K562 (cell line): ENCODE results near the gene FBLN2. TPM values are rescaled to one million over a fixed set of nuclear protein-coding genes. Genes with fewer than 3 reads are reported as not detected.

Source experiments
- ZNF253 ChIP-seq: fragments of 250-450 bp; sonication (Bioruptor Pico); conservative IDR thresholded peaks from 2 replicates; pipeline ENCODE4 v1.6.1; 2021; ENCODE audit warnings: mild to moderate bottlenecking
- ZNF274 ChIP-seq: IDR thresholded peaks from 2 replicates; pipeline ENCODE4 v1.6.1; 2011; ENCODE audit warnings: low read depth, mild to moderate bottlenecking, low read length, moderate library complexity, borderline replicate concordance
- ZNF695 ChIP-seq: fragments of 450-650 bp; formaldehyde crosslinking; IDR thresholded peaks from 2 replicates; pipeline ENCODE4 v1.4.0; 2020; ENCODE audit warnings: mild to moderate bottlenecking, moderate library complexity
- polyA plus RNA-seq, 8 experiments: library from polyadenylated mRNA; depleted of rRNA in 4 of 8; stranded (reverse) in 5 of 8; unstranded in 3 of 8; fragments of >200 nt; fragmentation: Nextera tagmentation in 2 of 8; fragmentation: Illumina TruSeq in 1 of 8; extraction: Ambion mirVana in 2 of 8; extraction: Trizol in 1 of 8; gene quantifications; 2 replicates each; pipeline versions ENCODE4 v1.2.1 to v1.2.3, GENCODE V29; 2011 to 2014; ENCODE audit warnings: inconsistent platforms in 1 of 8, missing spikeins in 1 of 8
- total RNA-seq, 7 experiments: library from RNA; depleted of rRNA in 6 of 7; stranded (reverse); fragments of >200 nt in 6 of 7; fragmentation: Illumina TruSeq in 2 of 7; extraction: Trizol in 2 of 7; gene quantifications; 2 replicates each; pipeline versions ENCODE4 v1.2.1 to v1.2.3, GENCODE V29; 2011 to 2021; ENCODE audit warnings: low replicate concordance in 1 of 7
- TF ChIP-seq, protein P1 (sequence below): fragments of 450-650 bp; IDR thresholded peaks from 2 replicates; pipeline ENCODE4 v1.6.1; 2016; ENCODE audit warnings: mild to moderate bottlenecking
- TF ChIP-seq, protein P2 (sequence below): sonication (generic); formaldehyde crosslinking; IDR thresholded peaks from 2 replicates; pipeline ENCODE4 v1.8.1; 2023; ENCODE audit warnings: missing genetic modification reagents, mild to moderate bottlenecking, borderline replicate concordance

The FBLN2 gene
- total and polyA plus RNA-seq, 9 of the 15 experiments (the other 6 are each of a cell fraction or from before 2014, with no cell fraction given): 0.03 to 0.10 (median 0.04) TPM; not detected in 6

DNA sequence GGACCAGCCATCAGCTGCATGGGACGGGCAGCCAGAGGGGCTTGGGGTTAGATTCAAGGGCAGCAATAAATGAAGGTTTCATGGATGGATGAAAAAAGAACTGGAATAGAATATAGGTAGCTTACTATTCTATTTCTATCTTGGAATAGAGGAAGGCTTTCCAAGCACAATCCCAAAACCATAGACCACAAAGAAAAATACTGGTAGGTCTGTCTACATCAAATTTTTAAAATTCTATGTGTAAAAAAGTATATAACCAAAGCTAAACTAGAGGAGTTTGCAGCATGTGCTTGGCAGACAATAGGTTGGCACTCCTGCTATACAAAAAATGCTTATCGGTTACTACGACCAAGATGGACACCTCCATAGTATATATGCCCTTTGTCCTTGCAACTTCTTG is 7.2 kb upstream of the FBLN2 start (continued):
- TF ChIP-seq, protein P1, sequence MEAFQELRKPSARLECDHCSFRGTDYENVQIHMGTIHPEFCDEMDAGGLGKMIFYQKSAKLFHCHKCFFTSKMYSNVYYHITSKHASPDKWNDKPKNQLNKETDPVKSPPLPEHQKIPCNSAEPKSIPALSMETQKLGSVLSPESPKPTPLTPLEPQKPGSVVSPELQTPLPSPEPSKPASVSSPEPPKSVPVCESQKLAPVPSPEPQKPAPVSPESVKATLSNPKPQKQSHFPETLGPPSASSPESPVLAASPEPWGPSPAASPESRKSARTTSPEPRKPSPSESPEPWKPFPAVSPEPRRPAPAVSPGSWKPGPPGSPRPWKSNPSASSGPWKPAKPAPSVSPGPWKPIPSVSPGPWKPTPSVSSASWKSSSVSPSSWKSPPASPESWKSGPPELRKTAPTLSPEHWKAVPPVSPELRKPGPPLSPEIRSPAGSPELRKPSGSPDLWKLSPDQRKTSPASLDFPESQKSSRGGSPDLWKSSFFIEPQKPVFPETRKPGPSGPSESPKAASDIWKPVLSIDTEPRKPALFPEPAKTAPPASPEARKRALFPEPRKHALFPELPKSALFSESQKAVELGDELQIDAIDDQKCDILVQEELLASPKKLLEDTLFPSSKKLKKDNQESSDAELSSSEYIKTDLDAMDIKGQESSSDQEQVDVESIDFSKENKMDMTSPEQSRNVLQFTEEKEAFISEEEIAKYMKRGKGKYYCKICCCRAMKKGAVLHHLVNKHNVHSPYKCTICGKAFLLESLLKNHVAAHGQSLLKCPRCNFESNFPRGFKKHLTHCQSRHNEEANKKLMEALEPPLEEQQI: no peak
- no peak for TF ChIP-seq ZNF274
- TF ChIP-seq, protein P2, sequence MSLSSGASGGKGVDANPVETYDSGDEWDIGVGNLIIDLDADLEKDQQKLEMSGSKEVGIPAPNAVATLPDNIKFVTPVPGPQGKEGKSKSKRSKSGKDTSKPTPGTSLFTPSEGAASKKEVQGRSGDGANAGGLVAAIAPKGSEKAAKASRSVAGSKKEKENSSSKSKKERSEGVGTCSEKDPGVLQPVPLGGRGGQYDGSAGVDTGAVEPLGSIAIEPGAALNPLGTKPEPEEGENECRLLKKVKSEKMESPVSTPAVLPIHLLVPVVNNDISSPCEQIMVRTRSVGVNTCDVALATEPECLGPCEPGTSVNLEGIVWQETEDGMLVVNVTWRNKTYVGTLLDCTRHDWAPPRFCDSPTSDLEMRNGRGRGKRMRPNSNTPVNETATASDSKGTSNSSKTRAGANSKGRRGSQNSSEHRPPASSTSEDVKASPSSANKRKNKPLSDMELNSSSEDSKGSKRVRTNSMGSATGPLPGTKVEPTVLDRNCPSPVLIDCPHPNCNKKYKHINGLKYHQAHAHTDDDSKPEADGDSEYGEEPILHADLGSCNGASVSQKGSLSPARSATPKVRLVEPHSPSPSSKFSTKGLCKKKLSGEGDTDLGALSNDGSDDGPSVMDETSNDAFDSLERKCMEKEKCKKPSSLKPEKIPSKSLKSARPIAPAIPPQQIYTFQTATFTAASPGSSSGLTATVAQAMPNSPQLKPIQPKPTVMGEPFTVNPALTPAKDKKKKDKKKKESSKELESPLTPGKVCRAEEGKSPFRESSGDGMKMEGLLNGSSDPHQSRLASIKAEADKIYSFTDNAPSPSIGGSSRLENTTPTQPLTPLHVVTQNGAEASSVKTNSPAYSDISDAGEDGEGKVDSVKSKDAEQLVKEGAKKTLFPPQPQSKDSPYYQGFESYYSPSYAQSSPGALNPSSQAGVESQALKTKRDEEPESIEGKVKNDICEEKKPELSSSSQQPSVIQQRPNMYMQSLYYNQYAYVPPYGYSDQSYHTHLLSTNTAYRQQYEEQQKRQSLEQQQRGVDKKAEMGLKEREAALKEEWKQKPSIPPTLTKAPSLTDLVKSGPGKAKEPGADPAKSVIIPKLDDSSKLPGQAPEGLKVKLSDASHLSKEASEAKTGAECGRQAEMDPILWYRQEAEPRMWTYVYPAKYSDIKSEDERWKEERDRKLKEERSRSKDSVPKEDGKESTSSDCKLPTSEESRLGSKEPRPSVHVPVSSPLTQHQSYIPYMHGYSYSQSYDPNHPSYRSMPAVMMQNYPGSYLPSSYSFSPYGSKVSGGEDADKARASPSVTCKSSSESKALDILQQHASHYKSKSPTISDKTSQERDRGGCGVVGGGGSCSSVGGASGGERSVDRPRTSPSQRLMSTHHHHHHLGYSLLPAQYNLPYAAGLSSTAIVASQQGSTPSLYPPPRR (CRISPR knock-in tag): no peak
- TF ChIP-seq ZNF695 (CRISPR knock-in tag): no peak
- no peak for TF ChIP-seq ZNF253 (CRISPR knock-in tag)
